Astrocyte (in vitro differentiated cells and primary cell): Measurements from ENCODE around the gene TJP1.

Experiments
- EZH2 ChIP-seq: IDR thresholded peaks from 2 replicates; pipeline ENCODE4 v1.6.1; 2012; ENCODE audit warnings: mild to moderate bottlenecking, low read length, inconsistent platforms; ENCODE audit not compliant: insufficient read depth
- TF ChIP-seq, protein P1 (sequence below): IDR thresholded peaks from 2 replicates; pipeline ENCODE4 v1.5.1; 2011; ENCODE audit warnings: low read depth, mild to moderate bottlenecking, inconsistent platforms, low read length, moderate library complexity; ENCODE audit not compliant: insufficient read depth

DNA sequence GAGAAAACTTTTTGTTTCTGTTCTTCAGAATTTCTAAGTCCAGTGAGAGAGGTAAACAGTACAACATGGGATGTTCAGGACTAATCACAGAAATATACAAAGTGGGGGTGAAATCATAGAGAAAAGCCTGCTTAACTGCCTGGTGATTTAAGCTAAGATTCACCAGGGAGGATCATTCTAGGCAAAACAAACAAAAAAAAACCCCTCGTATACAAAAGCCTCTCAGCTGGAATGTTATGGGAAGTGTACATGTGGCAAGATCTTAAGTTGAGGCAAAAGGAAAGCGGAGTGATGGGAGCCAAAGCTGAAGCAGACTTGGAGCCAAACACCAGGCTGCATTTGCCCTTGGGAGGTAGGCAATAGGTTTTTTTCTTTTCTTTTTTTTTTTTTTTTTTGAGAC, 40.0 kb upstream of the TJP1 start:
- TF ChIP-seq, protein P1, sequence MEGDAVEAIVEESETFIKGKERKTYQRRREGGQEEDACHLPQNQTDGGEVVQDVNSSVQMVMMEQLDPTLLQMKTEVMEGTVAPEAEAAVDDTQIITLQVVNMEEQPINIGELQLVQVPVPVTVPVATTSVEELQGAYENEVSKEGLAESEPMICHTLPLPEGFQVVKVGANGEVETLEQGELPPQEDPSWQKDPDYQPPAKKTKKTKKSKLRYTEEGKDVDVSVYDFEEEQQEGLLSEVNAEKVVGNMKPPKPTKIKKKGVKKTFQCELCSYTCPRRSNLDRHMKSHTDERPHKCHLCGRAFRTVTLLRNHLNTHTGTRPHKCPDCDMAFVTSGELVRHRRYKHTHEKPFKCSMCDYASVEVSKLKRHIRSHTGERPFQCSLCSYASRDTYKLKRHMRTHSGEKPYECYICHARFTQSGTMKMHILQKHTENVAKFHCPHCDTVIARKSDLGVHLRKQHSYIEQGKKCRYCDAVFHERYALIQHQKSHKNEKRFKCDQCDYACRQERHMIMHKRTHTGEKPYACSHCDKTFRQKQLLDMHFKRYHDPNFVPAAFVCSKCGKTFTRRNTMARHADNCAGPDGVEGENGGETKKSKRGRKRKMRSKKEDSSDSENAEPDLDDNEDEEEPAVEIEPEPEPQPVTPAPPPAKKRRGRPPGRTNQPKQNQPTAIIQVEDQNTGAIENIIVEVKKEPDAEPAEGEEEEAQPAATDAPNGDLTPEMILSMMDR: no peak
- TF ChIP-seq EZH2: no peak
